ENCODE results near the gene HMGN4.
"Not testable (repeated sequence)": the region's sequence is repeated elsewhere in the genome, so short reads cannot be mapped to it uniquely, and the experiment has no call there.

Gene HMGN4

DNA sequence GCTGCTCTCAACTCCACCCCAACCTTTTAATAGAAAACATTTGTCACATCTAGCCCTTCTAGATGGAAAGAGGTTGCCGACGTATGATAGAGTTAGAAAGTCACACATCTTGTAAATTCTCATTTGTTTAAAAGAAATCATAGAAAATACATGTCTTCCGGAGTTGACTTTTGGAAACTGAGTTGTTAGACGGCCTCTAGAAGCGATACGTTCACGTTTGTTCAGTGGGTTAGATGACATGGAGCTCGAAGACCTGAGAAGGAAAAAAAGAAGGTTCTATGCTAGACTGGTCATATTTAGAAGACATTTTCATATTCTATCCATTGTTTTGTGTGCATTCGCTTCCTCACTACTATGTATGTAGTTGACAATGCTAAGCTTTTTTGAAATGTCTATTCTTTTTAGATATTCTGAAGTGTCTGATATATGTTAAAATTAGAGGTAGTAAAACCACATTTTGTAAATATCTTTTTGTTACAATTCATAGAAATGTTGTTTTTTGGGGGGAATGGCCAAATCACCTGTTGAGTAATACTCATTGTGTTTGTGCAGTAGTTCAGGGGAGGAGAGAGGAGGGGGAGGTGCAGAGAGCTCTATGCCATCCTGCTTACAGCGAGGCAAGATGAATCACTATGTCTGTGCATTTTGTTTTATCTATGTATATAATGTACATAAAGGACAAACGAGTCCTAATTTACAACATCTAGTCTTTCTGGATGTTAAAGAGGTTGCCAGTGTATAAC, 15.5 kb upstream of the HMGN4 start:
- DNase-seq (ENCODE audit: low spot score): not testable (repeated sequence)

DNA sequence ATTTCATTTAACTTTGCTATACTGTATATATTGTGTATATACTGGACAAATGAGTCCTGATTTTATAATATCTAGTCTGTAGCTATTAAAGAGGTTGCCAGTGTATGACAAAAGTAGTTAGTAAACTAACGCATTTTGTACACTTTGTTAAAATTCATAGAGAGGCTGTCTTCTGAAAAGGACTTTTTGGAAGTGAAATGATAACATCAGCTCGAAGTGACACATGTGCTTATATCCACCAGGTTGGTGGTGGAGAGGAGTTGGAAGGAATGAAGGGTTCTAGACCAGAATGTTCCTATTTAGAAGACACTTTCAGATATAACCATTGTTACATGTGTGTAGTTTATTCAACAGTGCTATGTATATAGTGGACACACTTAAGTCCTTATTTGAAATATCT, 13.9 kb upstream of the HMGN4 start:
- DNase-seq (ENCODE audit: low spot score): not testable (repeated sequence)

DNA sequence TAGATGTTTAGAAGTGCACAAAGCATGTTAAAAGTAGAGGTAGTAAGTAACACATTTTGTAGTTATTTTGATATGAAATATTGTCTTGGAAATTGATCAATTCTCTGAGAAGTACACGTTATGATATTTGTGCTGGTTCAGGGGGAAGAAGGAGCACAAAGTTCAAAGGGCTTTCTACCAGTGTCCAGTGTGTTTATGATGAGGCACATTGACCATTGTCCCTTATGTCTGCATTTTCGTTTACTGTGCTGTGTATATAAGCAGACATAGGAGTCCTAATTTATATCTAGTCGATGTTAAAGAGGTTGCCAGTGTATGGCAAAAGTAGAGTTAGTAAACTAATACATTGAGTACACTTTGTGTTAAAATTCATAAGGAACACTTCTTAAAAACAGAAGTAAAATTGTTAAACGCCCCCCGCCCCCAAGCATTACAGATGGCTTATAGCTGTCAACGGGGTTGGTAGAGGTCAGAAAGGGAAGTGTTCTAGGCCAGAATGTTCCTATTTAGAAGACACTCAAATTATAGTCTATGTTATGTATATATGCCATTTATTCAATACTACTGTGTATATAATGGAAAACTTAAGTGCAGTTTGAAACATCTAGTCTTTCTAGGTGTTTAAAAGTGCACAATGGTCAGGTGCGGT, 13.3 kb upstream of the HMGN4 start:
- DNase-seq (ENCODE audit: low spot score): no peak

DNA sequence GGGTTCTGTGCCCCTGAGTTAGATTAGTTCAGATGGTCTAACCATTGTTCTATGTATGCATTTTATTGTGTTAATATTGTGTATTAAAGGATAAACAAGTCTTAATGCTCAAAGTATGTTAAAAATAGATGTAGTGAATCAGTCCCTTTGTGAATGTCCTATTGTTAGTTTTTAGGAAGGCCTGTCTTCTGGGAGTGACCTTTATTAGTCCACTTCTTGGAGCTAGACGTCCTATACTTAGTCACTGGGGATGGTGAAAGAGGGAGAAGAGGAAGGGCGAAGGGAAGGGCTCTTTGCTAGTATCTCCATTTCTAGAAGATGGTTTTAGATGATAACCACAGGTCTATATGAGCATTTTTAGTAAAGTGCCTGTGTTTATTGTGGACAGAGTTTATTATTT, 12.3 kb upstream of the HMGN4 start:
- no peak for DNase-seq (ENCODE audit: low spot score)

DNA sequence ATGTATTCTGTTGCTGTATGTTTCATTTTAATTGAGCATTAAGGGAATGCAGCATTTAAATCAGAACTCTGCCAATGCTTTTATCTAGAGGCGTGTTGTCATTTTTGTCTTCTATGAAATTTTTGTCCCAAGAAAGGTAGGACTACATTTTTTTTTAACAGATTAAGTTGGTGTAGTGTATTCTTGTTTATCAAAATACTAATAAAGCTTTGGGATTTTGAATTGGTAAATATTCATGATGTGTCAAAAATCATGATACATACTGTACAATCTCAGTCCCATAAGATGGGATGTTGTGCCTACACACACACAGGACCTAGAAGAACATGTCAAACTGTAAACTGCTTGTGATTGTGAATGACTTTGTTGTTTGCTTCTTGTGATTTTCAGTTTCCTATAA, 11.2 kb upstream of the HMGN4 start:
- no peak for DNase-seq (ENCODE audit: low spot score)

DNA sequence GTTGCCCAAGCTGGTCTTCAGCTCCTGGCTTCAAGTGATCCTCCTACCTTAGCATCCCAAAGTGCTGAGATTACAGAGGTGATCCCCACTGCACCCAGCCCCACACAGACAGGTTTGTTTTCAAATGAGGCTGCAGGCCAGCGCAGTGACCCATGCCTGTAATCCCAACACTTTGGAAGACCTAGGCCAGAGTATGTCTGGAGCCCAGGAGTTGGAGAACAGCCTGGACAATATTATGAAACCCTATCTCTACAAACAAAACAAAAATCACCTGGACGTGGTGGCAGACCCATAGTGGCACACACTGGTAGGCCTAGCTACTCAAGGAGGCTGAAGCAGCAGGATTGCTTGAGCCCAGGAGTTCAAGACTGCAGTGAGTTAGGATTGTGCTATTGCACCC, 8.0 kb upstream of the HMGN4 start:
- no peak for DNase-seq (ENCODE audit: low spot score)

DNA sequence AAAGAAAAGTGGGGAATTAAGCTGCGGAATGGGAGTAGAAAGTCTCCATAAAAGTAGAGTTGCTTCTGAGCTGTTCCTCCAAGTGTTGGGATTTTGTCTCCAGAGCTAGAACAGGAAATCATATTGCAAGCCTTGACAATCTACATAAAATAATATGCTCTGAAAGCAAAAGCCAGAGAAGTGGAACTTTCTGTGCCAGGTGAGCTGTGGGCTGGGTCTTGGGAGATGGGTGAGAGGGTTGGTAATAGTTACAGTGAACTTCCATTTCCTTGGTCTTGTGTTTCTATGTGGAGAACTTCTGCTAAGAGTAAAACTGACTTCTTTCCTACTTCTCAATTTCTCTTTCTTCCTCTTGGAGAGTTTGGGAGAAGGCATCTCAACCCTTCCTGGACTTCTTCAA, 6.3 kb upstream of the HMGN4 start:
- no peak for DNase-seq (ENCODE audit: low spot score)

DNA sequence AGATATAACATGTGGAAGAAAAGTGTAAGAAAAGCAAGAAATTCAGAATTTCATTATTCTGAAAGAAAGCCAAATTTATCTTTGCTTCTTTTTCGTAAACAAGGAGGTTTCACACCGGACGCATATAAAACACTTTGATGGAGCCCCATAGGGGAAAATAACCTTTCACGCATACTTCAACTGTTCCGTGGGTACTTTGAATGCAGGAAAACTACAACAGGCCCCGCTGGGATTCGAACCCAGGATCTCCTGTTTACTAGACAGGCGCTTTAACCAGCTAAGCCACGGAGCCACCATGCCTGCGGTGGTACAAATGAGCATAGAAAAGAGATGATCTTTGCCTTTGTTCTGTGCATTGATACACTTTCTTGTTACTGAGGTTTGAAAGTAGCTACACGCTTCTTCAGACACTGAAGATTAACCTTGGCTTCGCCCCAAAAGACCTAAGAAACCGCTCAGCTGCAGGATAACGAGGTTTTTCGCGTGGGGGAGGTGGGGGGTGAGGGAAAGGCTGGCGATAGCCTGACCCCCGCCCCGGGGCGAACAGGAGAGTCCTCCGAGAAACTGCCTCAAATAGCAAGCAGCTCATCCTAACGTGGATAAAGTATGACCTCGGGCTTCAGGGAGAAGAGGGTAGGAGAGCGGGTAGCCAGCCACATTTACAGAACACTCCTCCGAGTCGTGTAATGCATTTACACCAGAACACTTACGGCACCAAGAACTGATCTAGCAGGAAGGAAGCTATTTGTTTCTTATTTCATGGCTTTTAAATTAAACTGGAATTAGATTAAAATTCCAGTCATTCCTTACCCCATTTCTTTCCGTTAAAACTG, 5.3 kb upstream of the HMGN4 start:
- peak; percentile 91 for DNase-seq (ENCODE audit: low spot score)

DNA sequence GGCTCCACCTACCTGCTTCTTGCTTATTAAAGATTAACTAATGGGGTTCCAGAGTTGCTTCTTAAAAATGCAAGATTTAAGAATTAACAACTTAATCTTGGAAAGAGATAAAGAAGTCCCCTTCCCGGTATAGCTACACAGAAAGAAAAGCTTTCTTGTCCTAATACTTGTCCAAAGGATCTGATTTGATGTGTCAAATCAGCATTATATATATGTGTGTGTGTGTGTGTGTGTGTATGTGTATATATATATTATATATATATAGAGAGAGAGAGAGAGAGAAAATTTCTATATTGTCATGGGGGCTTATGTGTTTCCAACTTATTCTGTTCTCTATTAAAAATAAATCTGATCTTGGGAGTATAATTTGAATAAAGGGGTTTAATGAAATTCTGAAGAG, 4.6 kb upstream of the HMGN4 start:
- DNase-seq (ENCODE audit: low spot score): no peak

DNA sequence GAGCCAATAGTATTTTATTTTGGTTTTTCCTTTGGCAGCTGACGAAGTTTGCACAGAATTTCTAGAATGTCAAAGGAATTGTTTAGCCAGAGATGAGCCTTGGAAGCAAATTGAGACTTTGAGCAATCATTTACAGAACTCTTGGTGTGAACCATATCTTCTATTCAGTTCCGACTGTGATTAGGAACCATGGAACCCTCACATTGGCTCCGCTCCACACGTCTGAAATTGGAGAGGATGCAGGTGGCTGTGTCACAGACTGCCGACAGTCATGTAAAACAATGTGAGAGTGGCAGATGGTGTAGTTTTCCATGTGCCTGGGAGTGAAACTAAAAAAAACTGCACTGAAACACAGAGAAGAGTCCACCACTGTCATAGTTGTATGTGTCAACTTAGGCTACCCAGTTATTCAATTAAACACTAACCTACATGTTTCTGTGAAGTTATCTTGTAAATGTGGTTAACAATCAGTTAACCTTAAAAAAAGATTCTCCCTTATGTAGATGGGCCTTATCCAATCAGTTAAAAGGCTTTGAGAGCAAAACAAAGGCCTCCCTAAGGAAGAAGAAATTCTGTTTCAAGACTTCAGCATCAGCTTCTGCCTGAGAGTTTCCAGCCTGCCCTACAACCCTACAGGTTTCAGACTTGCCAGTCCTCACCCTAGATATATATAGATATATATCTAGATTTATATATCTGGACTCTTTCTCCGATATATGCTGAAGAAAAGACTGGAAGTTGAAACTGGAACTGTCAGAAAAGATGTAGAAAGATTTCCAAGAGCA, 3.3 kb upstream of the HMGN4 start:
- DNase-seq (ENCODE audit: low spot score): no peak

DNA sequence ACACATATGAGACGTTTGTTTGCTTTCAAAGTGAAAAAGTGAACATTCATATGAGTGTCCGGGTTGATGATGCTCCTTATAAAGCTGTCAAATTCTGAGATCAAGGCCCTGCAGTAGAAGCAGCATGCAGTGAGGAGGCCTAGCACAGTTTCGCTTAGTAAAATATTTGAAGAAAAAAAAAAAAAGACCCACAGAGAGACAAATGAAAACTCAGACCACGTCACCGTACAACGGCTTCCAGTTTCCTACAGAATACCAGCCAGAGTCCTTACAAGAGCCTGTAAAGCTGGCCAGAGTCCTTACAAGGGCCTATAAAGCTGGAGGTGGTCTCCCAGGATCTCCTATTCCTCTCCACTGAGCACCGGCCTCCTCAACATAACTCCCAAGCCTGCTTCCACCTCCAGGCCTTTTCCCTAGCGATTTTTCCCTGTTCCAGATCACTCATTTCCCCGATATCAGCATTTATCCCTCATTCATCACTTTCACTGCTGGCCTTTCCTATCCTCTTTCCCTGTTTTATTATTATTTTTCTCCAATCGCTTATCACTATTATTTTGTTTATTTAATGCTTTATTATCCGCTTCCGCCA, 1.5 kb upstream of the HMGN4 start:
- peak; percentile 52 for DNase-seq (ENCODE audit: low spot score)

DNA sequence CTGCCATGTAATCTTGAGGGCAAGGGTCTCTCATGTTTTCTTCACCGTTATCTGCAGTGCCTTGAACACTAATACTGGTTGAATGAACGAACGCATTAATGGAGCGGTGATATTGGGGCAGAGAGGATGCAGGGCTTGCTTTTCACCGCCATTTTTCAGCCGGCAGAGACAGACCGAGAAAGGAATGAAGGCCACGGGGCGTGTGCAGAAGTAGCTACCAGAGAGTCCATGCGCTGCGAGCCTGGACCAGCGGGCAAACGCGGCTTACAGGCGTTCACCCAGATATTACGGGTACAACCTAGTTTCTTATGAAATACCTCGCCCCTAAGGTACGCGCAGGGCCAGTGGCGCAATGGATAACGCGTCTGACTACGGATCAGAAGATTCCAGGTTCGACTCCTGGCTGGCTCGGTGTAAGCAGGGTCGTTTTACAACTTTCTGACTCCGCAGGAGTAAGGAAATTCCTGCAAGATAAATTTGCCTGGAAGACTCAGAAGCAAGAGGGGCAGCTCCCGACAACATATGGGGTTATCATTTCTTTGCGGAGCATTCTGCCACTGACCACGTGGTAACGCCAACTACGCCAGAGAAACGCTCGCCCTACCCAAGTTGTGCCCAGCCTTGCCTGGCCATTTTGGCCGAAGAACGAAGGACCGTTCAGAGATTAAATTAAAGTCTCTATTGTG, 863 bp upstream of the HMGN4 start:
- peak; percentile 85 for DNase-seq (ENCODE audit: low spot score)

DNA sequence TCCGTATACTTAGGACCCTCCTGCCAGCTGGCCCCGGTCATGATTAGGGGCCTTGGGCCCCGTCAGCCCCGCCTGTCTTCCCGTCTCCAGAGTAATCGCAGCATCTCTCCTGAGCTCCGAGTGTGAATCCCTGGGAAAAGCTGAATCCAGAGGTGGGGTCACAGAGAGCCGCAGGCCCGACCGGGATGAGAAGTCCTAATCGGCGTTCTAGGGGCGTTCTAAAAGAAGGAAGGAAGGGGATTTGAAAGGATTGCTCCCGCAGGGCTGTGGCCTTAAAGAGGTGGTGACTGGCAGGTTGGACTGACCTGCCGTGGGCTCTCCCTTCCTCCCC, 371 bp downstream of the HMGN4 start:
- DNase-seq (ENCODE audit: low spot score): no peak

DNA sequence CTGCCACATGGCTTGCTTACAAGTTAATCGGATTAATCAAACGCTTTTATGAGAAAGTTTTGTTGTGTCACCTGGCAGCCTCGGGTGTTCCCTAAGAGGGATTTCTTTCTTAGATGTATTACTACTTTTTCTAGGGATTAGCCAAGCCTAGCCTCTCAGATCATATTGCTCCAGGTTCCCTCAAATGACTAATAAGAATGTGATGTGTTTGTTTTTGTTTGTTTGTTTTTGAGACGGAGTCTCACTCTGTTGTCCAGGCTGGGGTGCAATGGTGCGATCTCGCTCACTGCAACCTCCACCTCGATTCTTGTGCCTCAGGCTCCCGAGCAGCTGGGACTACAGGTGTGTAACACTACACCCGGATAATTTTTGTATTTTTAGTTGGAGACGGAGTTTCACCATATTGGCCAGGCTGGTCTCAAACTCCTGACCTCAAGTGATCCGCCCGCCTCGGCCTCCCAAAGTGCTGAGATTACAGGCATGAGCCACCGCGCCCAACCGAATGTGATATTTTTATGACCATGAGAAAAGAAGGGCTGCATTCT, 977 bp downstream of the HMGN4 start:
- DNase-seq (ENCODE audit: low spot score): no peak

DNA sequence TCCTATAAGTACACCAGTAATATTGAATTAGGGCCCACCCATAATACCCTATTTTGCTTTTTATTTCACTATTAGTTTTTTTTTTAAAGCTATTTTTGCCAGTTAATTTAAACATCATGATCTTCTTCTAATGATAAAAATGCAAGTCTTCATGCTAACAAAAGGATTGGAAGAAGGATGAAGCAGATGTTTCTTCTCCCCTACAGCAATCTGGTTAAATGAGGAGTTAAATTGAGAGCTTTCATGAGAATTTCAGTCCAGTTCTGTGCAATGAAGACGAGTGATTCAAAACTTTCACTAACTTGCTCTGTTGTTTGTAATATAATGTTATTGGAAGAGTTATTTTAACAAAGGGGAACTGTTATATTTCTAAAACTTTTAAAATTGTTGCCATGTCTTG, 3.4 kb downstream of the HMGN4 start:
- no peak for DNase-seq (ENCODE audit: low spot score)

DNA sequence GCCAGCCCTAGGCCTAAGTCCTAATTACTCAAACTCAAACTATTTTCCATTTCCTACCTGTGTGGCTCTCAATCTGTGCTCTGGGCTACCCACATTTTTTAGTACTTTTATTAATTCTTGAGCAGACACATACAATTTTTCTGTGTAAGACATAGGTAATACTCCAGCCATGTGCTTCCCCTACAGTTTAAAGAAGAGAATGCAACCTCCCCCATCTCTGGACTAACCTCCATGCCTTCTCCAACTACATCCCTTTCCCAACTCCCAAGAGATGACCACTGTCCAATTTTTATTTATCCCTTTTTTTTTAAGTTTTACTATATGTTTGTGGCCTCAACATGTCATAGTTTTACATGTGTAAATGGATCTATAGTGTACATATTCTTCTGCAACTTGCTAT, 5.8 kb downstream of the HMGN4 start:
- DNase-seq (ENCODE audit: low spot score): no peak

DNA sequence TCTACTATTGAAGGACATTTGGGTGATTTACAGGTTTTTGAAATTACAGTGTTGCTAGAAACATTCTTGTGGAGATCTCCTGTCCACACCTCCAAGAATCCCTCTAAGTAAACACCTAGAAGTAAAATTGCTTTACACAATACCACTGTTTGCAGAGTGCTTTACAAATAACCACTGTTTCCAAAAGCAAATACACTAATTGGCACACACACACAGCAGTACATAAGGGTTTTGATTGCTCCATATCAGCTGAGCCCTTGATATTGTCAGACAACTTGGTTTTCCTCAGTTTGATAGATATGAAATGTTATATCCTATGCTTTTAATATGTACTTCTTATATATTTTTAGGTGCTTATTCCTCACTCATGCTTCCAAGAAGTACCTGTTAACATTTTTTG, 6.3 kb downstream of the HMGN4 start:
- no peak for DNase-seq (ENCODE audit: low spot score)

DNA sequence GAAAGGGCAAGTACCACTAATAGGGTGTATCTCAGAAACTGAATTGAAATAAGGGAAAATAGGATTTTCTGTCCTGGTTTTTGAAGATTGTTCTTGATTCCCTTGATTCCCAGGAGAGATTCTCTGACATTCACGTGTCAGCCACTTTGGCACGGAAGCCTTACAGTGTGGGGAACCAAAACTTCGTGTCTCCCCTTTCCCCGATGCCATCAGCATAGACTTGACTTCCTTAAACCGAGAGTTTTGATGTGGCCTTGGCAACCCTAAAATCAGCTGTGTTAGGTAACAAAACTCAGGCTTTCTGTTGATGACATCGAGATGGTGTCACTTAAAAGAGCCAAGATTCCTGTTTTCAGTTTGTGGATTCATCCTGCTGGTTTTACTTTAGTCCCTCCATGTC, 7.5 kb downstream of the HMGN4 start:
- DNase-seq (ENCODE audit: low spot score): no peak

DNA sequence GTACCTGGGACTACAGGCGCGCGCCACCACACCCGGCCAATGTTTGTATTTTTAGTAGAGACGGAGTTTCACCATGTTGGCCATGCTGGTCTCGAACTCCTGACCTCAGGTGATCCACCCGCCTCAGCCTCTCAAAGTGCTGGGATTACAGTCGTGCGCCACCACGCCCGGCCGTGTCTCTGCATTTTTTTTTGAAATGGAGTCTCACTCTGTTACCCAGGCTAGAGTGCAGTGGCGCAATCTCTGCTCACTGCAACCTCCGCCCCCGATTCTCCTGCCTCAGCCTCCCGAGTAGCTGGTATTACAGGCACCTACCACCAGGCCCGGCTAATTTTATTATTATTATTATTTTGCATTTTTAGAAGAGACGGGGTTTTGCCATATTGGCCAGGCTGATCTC, 9.2 kb downstream of the HMGN4 start:
- DNase-seq (ENCODE audit: low spot score): not testable (repeated sequence)

DNA sequence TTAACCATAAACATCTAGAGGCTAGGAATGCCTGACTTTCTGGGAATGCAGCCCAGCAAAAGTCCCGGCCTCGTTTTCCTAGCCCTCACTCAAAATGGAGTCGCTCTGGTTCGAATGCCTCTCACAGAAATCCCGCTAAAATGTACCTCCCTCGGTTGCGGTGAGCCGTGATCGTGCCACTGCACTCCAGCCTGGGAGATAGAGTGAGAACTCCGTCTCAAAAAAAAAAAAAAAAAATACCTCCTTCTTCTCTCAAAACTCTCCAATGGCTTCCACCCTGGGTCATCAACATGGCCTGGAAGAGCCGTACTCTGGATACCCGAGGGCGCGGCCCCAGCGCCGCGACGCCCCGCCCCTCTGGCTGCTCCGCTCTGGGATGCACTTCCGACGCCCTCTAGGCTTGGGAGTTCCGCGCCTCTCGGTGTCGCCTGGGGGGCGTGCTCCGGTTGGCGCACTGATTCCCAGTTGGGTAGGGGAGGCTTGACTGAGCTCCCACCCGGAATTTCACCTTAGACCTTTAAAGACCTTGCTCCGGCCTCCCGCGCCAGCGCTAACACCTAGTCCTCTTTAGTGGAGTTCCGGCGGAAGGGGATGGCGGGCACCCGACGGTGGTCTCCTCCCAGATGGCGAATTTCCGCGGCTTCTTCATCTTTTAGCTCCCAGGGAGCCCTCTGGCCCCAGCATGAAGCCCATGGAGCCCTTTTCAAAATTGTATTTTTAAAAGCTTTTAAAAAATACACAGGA, 12.3 kb downstream of the HMGN4 start:
- no peak for DNase-seq (ENCODE audit: low spot score)

Measured in globus pallidus (tissue), 1 donor.